Neuronal stem cell (in vitro differentiated cells): ENCODE results near the gene FAM114A1. TPM values are rescaled to one million over a fixed set of nuclear protein-coding genes. Genes with fewer than 3 reads are reported as not detected.

Experiments
- DNase-seq: peaks from one replicate; pipeline ENCODE4 v3.0.0-alpha.2; 2013; ENCODE audit warnings: low spot score
- H2AFZ ChIP-seq: one replicate; pipeline ENCODE4 v1.6.1; 2013; ENCODE audit warnings: mild to moderate bottlenecking, low read length, inconsistent platforms
- H2AK5ac ChIP-seq: 2 replicates; pipeline ENCODE4 v1.6.1; 2013; ENCODE audit warnings: low read depth, mild to moderate bottlenecking, inconsistent platforms, low read length, moderate library complexity, mixed read lengths
- H2BK120ac ChIP-seq: 2 replicates; pipeline ENCODE4 v1.6.1; 2013; ENCODE audit warnings: low read depth, mild to moderate bottlenecking, inconsistent platforms, low read length, moderate library complexity, mixed read lengths
- H2BK12ac ChIP-seq: one replicate; pipeline ENCODE4 v1.6.1; 2013; ENCODE audit warnings: low read length, inconsistent platforms
- H2BK15ac ChIP-seq: 2 replicates; pipeline ENCODE4 v1.6.1; 2013; ENCODE audit warnings: mild to moderate bottlenecking, low read length, inconsistent platforms, mixed read lengths
- H2BK5ac ChIP-seq: one replicate; pipeline ENCODE4 v1.6.1; 2013; ENCODE audit warnings: inconsistent platforms, mild to moderate bottlenecking, low read length, moderate library complexity
- H3K14ac ChIP-seq: one replicate; pipeline ENCODE4 v1.6.1; 2013; ENCODE audit warnings: low read length, inconsistent platforms
- H3K18ac ChIP-seq: 2 replicates; pipeline ENCODE4 v1.6.1; 2013; ENCODE audit warnings: low read length, inconsistent platforms
- H3K23ac ChIP-seq: 2 replicates; pipeline ENCODE4 v1.6.1; 2013; ENCODE audit warnings: low read depth, mild to moderate bottlenecking, mixed read lengths, low read length, inconsistent platforms; ENCODE audit not compliant: poor library complexity
- H3K27ac ChIP-seq: replicated peaks from 3 replicates; pipeline ENCODE4 v1.5.1; 2013; ENCODE audit warnings: low read length, inconsistent platforms
- H3K27me3 ChIP-seq, 3 experiments: 2 replicates each; pipeline ENCODE4 v1.6.1; 2013; ENCODE audit warnings: low read length in 3 of 3, mild to moderate bottlenecking in 2 of 3, inconsistent platforms in 1 of 3, low read depth in 1 of 3, mixed read lengths in 1 of 3, moderate library complexity in 1 of 3; ENCODE audit not compliant: control insufficient read depth in 3 of 3, insufficient read depth in 3 of 3
- H3K36me3 ChIP-seq, 2 donors: replicated peaks in 1 of 2; 2 replicates each; pipeline ENCODE4 v1.6.1; 2013; ENCODE audit warnings: low read length in 2 of 2; ENCODE audit not compliant: control insufficient read depth in 2 of 2, insufficient read depth in 2 of 2
- H3K4ac ChIP-seq: 2 replicates; pipeline ENCODE4 v1.6.1; 2013; ENCODE audit warnings: inconsistent platforms, mild to moderate bottlenecking, low read length, moderate library complexity
- H3K4me1 ChIP-seq, 2 donors: 1 replicate in 1 of 2; 2 replicates in 1 of 2; pipeline ENCODE4 v1.6.1; 2013; ENCODE audit warnings: low read length in 2 of 2, low read depth in 1 of 2; ENCODE audit not compliant: control insufficient read depth in 2 of 2, insufficient read depth in 1 of 2
- H3K4me2 ChIP-seq: one replicate; pipeline ENCODE4 v1.6.1; 2013; ENCODE audit warnings: mild to moderate bottlenecking, low read length, inconsistent platforms; ENCODE audit not compliant: insufficient read depth, poor library complexity, severe bottlenecking
- H3K4me3 ChIP-seq, 2 donors: 2 replicates each; pipeline ENCODE4 v1.5.1; 2013; ENCODE audit warnings: low read length in 2 of 2, mild to moderate bottlenecking in 2 of 2, inconsistent platforms in 1 of 2, moderate library complexity in 1 of 2
- H3K79me1 ChIP-seq: one replicate; pipeline ENCODE4 v1.6.1; 2013; ENCODE audit warnings: low read depth, mild to moderate bottlenecking, inconsistent platforms, low read length, moderate library complexity
- H3K9ac ChIP-seq: one replicate; pipeline ENCODE4 v1.6.1; 2013; ENCODE audit warnings: mild to moderate bottlenecking, low read depth, low read length, inconsistent platforms; ENCODE audit not compliant: poor library complexity
- H3K9me3 ChIP-seq, 2 donors: replicated peaks in 1 of 2; 2 replicates each; pipeline versions ENCODE3 to v1.6.1; 2013; ENCODE audit warnings: low read length in 2 of 2, mild to moderate bottlenecking in 2 of 2, inconsistent platforms in 1 of 2, low read depth in 1 of 2, mixed read lengths in 1 of 2, moderate library complexity in 1 of 2; ENCODE audit not compliant: control insufficient read depth in 2 of 2, insufficient read depth in 1 of 2
- H4K8ac ChIP-seq: one replicate; pipeline ENCODE4 v1.6.1; 2013; ENCODE audit warnings: low read depth, mild to moderate bottlenecking, inconsistent platforms, low read length, moderate library complexity
- H4K91ac ChIP-seq: one replicate; pipeline ENCODE4 v1.6.1; 2013; ENCODE audit warnings: low read length, low read depth, mild to moderate bottlenecking, inconsistent platforms; ENCODE audit not compliant: poor library complexity
- WGBS, 2 donors: extraction: QIAGEN DNeasy Blood & Tissue Kit; methylation state at CpG; one replicate each; pipeline ENCODE4 v1.1.7; 2013; ENCODE audit warnings: missing lambda C conversion rate in 2 of 2, mixed read lengths in 1 of 2; ENCODE audit not compliant: insufficient read length in 2 of 2, insufficient replicate concordance in 1 of 2; ENCODE audit errors: extremely low coverage in 2 of 2; 5-methylcytosine and 5-hydroxymethylcytosine counted together
- polyA plus RNA-seq, 2 experiments: library from polyadenylated mRNA; stranded (reverse); fragments of 200-250 nt; gene quantifications; one replicate each; pipeline ENCODE4 v1.2.3, GENCODE V29; 2013

Gene FAM114A1
- 6.7 TPM for polyA plus RNA-seq (2013, experiment 1 of 2)
- polyA plus RNA-seq (2013, experiment 2 of 2), result 8.1 TPM

DNA sequence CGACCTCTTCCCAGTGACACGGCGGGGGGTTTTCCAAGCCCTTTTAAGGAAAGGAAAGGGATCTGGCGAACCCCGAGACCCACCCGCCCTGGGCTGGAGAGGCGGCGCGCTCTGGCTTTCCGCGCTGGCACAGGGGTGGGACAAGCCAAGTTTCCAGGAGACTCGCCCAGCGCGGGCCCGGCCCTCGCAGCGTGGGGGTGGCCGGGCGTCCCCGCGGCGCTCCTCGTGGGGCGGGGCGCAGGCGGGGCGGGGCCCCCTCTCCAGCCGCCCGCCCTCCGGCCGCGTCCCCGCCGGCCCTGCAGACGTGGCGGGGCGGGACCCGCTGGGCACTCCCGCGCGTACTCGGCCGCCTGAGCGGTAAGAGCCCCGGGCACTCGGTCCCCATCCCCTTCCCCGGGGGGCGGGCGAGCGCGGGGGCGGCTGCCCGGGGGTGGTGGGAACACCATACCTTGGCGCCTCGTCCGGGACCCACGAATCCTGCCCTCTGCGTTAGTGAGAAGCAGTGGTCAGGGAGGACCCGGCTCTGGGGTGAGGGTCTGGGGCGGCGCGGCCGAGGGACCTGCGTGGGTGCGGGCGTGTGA, at the start of gene FAM114A1:
FAM114A1 (plus strand) TSS at position 329 of the 581 bp plus-strand sequence. CDS start 10,273 bp downstream, outside the sequence.
- H3K27me3 ChIP-seq, result peaks cover 2 to 22% (median 10%) of the 10 kb centered on the region in 3 experiments
- H3K23ac ChIP-seq, result peak within 1 kb of the TSS; percentile 94
- peak within 1 kb of the TSS; percentile 39 for H3K14ac ChIP-seq
- H3K4me3 ChIP-seq, result peak within 1 kb of the TSS; percentile 50 to 87
- peak within 1 kb of the TSS; percentile 94 for H2AFZ ChIP-seq
- H4K91ac ChIP-seq, result no peak within 1 kb of the TSS
- no peak within 1 kb of the TSS for H2BK120ac ChIP-seq
- H3K4ac ChIP-seq, result no peak within 1 kb of the TSS
- no CpG with 5 or more reads among the region's 66 CpGs for WGBS, 2 donors
- H3K9ac ChIP-seq, result peak within 1 kb of the TSS; percentile 87
- H2AK5ac ChIP-seq, result peak within 1 kb of the TSS; percentile 79
- H3K18ac ChIP-seq, result peak within 1 kb of the TSS; percentile 98
- peak within 1 kb of the TSS; percentile 23 for H4K8ac ChIP-seq
- DNase-seq, result peak; percentile 41
- H3K79me1 ChIP-seq, result no peaks in the 10 kb centered on the region
- peaks cover 5 to 6% of the 10 kb centered on the region in 2 donors for H3K4me1 ChIP-seq
- peaks cover 0 to 3% of the 10 kb centered on the region in 2 donors for H3K36me3 ChIP-seq
- peak within 1 kb of the TSS; percentile 99 for H2BK15ac ChIP-seq
- no peak within 1 kb of the TSS for H2BK12ac ChIP-seq
- peak within 1 kb of the TSS; percentile 87 for H3K4me2 ChIP-seq
- no peaks in the 10 kb centered on the region for H3K9me3 ChIP-seq
- H3K27ac ChIP-seq, result no peak within 1 kb of the TSS
- peak within 1 kb of the TSS; percentile 76 for H2BK5ac ChIP-seq

DNA sequence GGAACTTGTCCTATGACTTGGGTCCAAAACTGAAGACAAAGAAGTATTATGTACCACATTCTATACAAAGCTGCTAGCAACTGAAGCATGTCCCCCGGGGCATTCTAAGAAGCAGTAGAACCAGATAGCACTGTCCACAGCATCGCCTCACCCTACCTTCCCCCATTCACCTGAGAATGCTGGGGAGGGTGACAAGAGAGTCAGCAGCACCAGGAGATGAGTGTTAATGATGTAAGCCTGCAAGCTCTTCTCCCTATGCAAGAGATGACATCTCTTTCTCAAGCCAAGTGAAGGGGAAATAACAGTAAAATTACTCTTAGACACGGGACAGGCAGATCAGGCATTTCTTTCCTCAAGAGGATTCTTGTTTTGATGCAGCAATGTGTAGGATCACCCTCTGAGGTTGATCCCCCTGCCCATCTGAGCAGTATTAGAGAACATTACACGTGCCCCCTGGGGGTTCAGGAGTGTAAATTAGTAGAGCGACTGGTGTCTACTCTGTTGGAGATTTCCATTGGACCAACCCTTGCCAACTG, 49.1 kb upstream of the FAM114A1 start:
- Histone ChIP-seq H3K4me3 (no peak overlapping the region), H3K27me3 (no peaks in the 10 kb centered on the region), H3K9ac (no peak overlapping the region), H3K36me3 (no peaks in the 10 kb centered on the region), H3K27ac (no peak overlapping the region), H2BK12ac (no peak overlapping the region), H3K14ac (no peak overlapping the region), H2BK15ac (no peak overlapping the region), H3K4me2 (no peak overlapping the region), H3K79me1 (no peaks in the 10 kb centered on the region), H4K8ac (no peak overlapping the region), H3K18ac (no peak overlapping the region), H3K4me1 (no peaks in the 10 kb centered on the region), H3K9me3 (peaks cover 0 to 2% of the 10 kb centered on the region in 2 donors), H2AK5ac (no peak overlapping the region), H3K23ac (no peak overlapping the region), H2BK5ac (no peak overlapping the region), H3K4ac (no peak overlapping the region), H2AFZ (no peak overlapping the region), H4K91ac (no peak overlapping the region), H2BK120ac (no peak overlapping the region)
- no CpG with 5 or more reads among the region's 5 CpGs for WGBS, 2 donors
- DNase-seq, result no peak

DNA sequence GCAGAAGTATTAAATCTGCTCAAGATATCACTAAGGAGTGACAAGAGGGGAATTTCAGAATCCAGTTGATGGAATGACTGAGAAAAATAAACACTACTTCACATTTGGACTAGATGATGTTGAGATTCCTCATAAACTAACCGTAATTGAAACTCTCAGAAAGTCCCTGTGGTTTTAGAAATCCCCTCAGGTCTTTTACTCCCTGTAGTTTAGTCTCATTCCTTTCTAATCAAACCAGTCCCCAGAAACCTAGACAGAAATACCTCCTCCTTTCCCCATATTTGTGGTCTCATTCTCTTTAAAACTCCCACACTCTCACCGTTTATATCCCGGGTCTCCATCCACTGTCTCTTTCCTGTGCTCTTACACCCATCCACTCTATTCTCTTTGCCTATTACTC, 48.0 kb upstream of the FAM114A1 start:
- Histone ChIP-seq H4K8ac (no peak overlapping the region), H3K23ac (no peak overlapping the region), H3K14ac (no peak overlapping the region), H3K18ac (no peak overlapping the region), H2AK5ac (no peak overlapping the region), H2AFZ (no peak overlapping the region), H3K27me3 (no peaks in the 10 kb centered on the region), H2BK15ac (no peak overlapping the region), H3K4me1 (no peaks in the 10 kb centered on the region), H2BK120ac (no peak overlapping the region), H3K9ac (no peak overlapping the region), H3K4me2 (no peak overlapping the region), H2BK5ac (no peak overlapping the region), H3K79me1 (no peaks in the 10 kb centered on the region), H3K4ac (no peak overlapping the region), H3K36me3 (no peaks in the 10 kb centered on the region), H2BK12ac (no peak overlapping the region), H3K27ac (no peak overlapping the region), H4K91ac (no peak overlapping the region), H3K4me3 (no peak overlapping the region), H3K9me3 (peaks cover 0 to 2% of the 10 kb centered on the region in 2 donors)
- no peak for DNase-seq
- 100% methylated on average over 2 of the region's 3 CpGs; no CpG with 5 or more reads in 1 of the 2 donors for WGBS, 2 donors

DNA sequence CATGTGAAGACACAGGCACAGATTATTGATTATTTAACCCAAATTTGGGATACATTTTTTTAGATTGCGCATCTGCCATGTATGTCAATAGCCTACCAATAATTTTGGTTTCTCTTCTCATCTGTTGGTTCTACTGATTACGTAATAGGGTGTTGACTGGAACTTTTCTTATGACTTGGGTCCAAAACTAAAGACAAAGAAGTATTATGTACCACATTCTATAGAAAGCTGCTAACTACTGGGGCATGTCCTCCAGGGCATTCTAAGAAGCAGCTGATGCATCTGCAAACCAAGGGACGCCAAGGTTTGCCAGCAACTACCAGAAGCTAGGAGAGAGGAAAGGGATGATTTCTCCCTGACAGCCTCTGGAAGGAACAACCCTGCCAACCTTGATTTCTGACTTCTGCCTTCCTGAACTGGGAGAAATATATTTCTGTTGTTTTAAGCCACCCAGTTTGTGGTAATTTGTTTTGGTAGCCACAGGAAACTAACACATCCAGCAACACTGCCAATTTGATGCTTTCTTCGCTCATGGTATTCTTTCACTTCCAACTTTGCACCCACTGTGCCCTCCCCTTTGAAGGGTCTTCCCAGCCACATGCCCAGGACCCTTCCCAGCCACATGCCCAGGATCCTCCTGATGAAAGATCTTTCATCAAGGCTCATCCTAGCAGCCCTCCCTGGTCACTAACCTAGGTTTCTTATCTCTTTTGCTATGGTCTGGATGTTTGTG, 47.1 kb upstream of the FAM114A1 start:
- Histone ChIP-seq H3K23ac (no peak overlapping the region), H4K8ac (no peak overlapping the region), H3K4me3 (no peak overlapping the region), H3K18ac (no peak overlapping the region), H3K14ac (no peak overlapping the region), H3K27me3 (no peaks in the 10 kb centered on the region), H4K91ac (no peak overlapping the region), H2BK12ac (no peak overlapping the region), H3K4me1 (no peaks in the 10 kb centered on the region), H3K79me1 (no peaks in the 10 kb centered on the region), H3K36me3 (no peaks in the 10 kb centered on the region), H2AK5ac (no peak overlapping the region), H3K9me3 (no peaks in the 10 kb centered on the region), H3K9ac (no peak overlapping the region), H3K27ac (no peak overlapping the region), H3K4me2 (no peak overlapping the region), H2BK15ac (no peak overlapping the region), H2AFZ (no peak overlapping the region), H2BK5ac (no peak overlapping the region), H2BK120ac (no peak overlapping the region), H3K4ac (no peak overlapping the region)
- DNase-seq, result no peak
- WGBS, 2 donors, result no CpG with 5 or more reads among the region's 4 CpGs
